Heart left ventricle (tissue), 13 donors: ENCODE results near the gene CAMTA2.

Experiments
- POLR2A ChIP-seq, 2 donors: fragments of 450-650 bp; IDR thresholded peaks; one replicate each; pipeline ENCODE4 v1.6.1; 2017; ENCODE audit warnings: antibody characterized with exemption in 2 of 2, mild to moderate bottlenecking in 2 of 2, moderate library complexity in 2 of 2
- TF ChIP-seq, protein P1 (sequence below), 12 donors: fragments of 200-600 bp; sonication (generic) in 4 of 12; IDR thresholded peaks; one replicate each; pipeline versions ENCODE4 v1.5.0 to v1.8.0; 2018 to 2022; ENCODE audit warnings: antibody characterized with exemption in 12 of 12, mild to moderate bottlenecking in 5 of 12
- donor health status: ischemic (EF 13 %, LVEDD 7.1; RV severe dilation, severe dysfunction).
- donor health status: DM: no; HTN: yes; CAD: no.
- donor health status: DM: no; HTN: no; CAD: no.
- donor health status: ischemic (EF 25% LVEDD 6.9; RV normal size, moderate dysfunction).
- donor health status: ischemic (EF 25% LVEDD 5.7; RV mildly dilated, moderate dysfunction).
- donor health status: ischemic (EF 35%, LVEDD 5.7; RV mildly dilated, moderate dysfunction).
- donor health status: nonischemic (EF 11% LVEDD 7.7; RV severe dilation, severe dysfunction).
- donor health status: DM: yes; HTN: yes; CAD: no.
- donor health status: PGD.
- donor health status: ischemic (EF 29% LVEDD 5.4; RV normal size, mild dysfunction).
- donor health status: nonischemic (EF 23%, LVEDD 6.1; RV moderate dilation, normal function).

DNA sequence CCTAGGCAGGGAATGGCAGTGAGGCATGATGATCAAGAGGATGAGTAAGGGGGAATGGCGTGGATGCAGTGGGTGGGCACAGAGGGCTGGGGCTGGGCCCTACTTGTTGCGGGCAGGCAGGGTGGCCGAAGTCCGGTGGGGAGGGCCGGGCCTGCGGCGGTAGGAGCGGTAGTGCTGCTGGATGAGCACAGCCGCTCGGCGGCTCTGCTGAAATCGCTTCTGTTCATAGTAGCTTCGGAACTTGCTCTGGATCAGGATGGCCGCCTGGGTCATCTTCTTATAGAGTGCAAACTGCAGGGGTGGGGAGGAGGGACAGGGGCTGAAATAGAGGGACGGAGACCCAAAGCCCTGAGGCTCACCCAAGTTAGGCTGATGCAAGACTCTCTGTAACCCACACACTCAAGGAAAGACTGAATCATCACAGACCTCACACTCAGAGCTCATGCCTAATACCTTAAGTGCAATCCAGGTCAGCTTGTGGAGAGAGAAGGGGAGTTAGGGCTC lies 18.4 kb downstream of the CAMTA2 start:
- TF ChIP-seq, protein P1, sequence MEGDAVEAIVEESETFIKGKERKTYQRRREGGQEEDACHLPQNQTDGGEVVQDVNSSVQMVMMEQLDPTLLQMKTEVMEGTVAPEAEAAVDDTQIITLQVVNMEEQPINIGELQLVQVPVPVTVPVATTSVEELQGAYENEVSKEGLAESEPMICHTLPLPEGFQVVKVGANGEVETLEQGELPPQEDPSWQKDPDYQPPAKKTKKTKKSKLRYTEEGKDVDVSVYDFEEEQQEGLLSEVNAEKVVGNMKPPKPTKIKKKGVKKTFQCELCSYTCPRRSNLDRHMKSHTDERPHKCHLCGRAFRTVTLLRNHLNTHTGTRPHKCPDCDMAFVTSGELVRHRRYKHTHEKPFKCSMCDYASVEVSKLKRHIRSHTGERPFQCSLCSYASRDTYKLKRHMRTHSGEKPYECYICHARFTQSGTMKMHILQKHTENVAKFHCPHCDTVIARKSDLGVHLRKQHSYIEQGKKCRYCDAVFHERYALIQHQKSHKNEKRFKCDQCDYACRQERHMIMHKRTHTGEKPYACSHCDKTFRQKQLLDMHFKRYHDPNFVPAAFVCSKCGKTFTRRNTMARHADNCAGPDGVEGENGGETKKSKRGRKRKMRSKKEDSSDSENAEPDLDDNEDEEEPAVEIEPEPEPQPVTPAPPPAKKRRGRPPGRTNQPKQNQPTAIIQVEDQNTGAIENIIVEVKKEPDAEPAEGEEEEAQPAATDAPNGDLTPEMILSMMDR (IDR thresholded peaks at IDR 0.05), result no peak
- no peak for TF ChIP-seq POLR2A (IDR thresholded peaks at IDR 0.05)
